ENCODE results near the gene PDHB.

PDHB gene

DNA sequence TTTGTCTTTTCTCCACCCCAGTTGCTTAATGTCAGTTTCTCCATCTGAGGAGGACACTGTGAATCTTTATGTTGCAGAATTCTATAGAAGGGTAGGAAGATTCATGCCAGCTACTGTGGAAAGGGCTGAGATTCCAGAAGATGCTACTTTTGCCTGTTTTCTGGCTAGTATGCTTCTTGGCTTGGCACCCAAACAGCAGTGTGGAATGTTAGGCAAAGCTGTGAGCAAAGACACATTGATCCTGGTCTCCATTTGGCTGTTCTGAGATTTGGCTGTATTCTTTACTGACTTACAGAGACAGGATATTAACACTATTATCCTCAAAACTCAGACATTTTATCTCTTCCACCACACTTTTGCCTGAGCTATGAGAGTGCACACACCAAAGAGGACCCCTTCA, 39.3 kb downstream of the PDHB start:
- DNase-seq: no peak

DNA sequence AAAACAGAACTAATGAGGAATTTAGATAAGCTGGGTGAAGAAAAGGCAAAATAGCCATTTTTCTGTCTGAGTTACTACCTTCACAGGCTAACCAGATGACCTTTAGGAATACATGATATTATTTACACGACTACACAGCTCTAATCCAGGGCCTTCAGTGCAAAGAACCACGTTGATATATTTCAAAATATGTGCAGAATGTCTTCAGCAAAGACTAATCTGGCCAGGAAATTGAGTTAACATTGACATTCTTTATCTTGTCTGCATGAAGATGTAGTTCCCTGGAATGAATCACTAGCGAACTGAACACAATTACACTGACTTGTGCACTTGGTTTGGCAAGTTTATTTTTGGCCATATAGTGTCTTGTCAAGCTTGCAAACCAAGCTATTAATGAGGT, 41.5 kb downstream of the PDHB start:
- DNase-seq: no peak

DNA sequence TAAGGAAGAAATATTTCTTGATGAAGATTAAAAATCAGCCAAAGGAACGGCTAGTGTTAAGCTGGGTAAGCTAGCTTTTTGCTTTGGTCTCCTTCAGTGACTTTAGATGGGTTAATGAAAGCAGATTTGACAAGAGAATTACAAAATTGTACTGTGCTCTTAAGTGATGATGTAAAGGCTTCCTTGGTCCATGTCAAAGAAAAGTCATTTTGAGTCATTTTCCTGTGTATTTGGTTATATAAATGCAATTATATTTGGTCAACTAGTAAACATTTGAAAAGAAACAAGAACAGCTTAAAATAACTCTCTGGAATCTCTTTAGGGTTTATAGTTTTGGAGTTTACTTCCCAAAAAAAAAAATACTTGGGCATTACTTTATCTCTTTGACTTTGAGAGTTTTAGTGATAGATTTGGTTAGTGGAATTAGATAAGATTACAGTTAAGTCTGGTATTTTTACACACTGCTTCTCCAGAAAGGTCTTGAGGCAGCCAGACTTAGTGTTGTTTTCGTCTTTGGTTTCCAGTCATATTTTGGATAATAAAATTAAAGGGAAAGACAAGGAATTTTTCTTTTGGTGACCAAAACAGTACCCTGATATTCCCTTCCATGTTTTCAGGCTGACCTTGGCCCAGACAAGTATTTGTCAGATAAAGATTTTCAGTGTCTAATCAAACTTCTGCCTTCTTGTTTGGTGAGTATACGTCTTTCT, 42.3 kb downstream of the PDHB start:
- no peak for DNase-seq

DNA sequence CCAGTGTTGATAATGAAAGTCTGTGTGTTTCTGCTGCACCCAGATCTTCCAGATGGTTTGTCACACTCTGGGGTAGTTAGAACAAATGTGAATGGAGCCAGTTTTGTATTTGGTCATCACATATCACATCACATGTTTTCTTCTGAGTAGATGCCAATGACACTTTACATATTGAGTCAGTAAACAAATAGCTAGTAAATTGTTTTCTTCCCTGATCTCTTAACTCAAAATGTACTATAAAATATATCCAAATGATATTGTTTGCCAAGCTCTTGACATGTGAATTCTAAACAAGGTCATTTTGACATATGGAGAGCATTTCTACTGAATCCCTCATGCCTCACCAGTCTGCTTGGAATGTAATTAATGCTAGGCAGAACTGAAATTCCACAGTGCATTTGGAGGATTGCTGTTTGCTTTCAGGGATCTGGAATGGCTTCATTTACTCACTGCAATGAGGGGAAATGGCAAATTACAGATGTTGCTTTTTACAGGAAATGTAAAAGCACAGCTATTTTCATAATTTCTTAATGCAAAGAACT, 45.0 kb downstream of the PDHB start:
- no peak for DNase-seq

DNA sequence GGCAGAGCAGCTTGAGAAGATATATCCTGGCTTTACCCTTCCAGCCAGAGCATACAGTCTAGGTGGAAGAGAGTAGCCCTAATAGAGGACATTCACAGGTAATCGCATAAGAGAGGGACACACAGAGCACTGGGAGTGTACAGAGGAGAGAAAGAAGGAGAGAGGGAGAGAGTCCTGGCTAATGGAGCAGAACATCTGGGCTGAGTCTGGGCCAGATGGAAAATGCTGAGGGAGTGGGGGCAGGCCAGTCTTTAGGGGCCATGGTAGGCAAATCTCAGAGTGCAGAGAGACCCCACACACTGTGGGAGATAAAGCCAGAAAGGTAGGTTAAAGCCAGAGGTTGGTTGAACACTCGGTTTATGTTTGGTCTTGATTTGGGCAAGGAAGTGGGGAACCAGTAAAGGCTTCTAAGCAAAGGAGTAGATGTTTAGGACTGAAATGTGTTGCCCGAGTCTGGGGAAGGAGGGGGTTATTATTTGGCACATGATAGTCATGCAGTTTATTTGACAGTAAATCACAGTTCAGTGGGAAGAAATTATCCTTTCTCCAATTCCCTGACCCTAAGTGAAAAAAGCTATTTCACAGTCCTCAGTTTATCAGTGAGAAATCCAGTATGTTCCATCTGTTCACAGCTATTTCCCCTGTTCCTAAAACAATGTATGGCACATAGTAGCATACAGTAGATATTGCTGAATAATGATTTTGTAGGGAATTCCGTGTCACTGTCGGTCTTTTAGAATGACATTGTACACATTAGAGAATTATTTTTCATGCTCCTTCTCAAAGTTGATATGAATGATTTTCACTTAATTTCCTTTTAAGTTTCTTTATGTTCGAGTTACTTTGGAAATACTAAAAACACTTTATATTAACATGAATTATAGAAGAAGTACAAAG, 45.7 kb downstream of the PDHB start:
- DNase-seq: no peak

DNA sequence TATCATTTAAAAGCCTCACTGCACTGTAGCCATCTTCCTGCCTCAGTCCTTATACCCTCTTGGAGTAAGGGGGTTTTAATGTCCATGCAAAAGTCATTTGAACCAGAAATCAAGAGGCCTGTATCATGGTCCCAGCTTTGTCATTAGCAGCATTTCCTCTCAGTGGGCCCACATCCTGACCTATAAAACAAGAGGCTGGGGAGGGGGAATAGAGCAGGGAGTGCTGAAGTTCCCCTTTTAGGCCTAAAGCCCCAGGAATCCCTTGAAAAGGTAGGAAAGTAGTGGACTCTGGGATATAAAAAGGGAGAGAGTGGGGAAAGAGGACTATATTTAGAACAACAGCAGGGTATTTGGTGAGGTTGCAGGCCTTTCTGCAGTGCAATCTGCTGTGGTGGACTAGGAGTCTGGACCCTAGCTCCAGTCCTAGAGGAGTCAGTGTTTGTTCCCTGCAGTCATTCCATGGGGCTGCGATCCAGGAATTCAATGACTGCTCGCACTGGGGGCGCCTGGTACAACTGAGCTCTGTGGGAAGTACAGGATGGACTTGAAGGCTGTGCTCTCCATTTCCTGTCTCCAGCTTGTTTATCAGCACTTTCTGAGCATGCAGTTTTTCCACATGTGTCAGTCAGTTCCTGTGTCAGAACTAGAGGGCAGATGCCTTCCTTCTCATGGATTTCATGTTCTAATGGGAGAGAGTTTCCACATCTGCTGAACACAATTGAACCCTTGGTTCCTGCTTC, 46.8 kb downstream of the PDHB start:
- DNase-seq: peak; percentile 46

DNA sequence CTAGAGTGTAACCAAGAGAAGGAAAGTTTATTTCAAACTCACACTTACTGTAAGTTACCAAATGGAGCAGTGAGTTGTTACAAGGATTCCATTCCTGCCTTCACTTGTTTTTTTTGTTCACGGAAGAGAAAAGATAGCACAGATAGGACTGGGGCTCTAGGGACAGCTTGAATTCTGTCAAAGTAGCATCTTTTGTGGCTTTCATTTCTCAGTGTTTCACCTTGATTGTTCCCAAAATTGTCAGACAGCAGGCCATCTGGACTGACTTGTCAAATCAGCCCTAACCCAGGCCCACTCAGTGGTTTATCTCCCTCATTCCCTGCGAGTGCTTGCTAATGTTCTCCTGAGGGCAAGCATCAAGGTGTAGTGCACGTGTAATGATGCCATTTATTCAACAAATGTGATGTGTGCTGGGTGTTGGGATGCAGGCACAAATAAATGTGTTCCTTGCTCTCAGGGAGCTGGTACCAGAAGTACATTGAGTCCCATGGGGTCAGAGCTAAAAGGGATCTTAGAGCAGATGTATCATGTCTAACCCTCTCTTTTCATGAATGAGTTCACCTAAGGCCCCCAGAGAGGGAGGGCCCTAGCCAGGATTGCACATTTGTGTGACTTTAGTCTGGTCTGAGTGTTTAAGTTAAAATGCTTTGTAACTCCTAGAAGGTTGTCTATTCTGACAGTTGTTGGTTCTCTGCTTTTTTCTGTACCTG, 49.1 kb downstream of the PDHB start:
- DNase-seq: no peak

DNA sequence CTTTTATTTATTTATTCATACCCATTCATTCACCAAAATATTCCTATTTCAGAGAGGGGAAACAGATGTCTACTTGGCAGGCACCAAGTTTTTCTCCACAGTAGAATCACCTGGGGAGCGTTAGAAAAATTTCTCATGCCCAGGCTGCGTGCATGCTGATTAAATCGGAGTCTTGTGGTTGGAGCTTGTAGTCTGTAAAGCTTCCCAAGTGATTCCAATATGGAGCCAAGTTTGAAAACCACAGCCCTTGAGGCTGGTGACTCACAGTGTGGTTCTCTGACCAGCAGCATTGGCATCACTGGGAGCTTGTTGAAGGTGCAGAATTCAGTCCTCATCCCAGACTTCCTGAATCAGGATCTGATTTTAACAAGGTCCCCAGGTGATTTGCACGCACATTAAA, 49.7 kb downstream of the PDHB start:
- no peak for DNase-seq

DNA sequence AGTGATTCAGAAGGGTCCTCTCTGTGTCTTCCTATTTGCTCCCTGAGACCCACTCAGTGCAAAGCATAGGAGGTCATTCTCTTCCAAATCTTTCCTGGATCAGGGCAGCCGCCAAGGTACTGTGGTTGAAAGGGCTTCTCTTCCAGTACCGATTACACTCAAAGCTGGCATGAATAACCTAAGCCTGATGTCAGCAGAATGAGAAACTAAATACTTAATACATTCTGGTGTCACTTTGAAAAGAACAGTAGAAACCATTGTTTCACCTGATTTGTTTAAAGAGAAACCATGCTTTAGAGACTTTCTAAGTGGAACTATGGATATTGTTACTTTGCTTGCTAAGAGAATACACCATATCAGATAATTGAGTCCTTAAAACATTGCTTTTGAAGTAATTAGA, 50.2 kb downstream of the PDHB start:
- DNase-seq: no peak

DNA sequence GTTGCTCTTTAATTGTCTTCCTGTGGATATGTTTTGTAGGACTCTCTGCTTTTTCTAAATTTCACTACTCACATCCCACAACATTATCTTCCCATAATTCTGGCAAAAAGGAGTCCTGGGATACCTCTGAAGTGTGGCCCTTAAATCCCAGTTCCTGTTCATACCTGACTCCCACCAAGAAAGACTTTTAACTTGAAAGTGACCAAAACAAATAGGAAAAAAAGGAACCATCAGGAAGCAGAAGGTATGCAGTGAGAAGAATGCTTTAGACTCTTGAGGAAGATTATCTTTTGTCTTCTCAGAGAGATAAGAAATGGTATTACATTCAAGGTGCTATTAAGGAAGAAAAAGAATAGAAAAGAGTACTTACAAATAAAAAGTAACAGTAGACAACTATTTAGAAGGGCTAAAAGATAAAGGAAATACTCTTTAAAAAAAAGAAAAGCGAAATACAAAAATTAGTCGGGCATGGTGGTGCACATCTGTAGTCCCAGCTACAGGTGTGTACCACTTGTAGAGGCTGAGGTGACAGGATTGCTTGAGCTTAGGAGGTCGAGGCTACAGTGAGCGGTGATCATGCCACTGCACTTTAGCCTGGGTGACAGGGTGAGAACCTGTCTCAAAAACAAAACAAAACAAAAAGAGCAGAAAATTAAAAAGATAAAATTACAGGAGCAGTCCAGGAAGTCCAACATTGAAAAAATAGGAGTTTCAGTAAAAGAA, 54.1 kb downstream of the PDHB start:
- DNase-seq: no peak

DNA sequence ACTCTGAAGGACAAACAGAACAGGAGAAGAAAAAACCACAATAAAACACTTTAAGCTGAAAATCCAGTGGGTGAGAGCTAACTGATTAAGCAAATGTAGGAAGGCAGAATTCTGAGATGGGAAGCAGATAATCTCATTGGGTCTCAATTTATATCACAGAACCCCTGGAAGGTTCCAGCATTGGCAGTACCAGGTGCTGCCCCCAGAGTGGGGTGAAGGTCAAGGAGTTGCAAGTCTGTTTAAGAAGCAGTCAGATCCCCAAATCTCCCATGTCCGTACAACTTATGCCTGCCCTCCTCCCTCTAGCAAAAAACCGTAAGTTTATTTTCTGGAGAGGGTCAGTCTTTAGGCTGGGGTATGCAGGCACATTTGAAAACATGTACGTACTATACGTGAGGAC, 55.9 kb downstream of the PDHB start:
- no peak for DNase-seq

Measured in activated CD8-positive, alpha-beta memory T cell treated with anti-CD3 and anti-CD28 coated beads, Interleukin-2, amount 50 U/mL, for 48 hours (primary cell).